Left renal pelvis (tissue), 4 donors: ENCODE data around the gene WNK2. TPM values are rescaled to one million over a fixed set of nuclear protein-coding genes. Genes with fewer than 3 reads are reported as not detected.

ENCODE experiments used
- DNase-seq, 4 donors: peaks; one replicate each; pipeline ENCODE4 v3.0.0-alpha.2; 2013; ENCODE audit warnings: low read depth in 4 of 4, low spot score in 3 of 4
- polyA plus RNA-seq, 4 donors: library from polyadenylated mRNA; unstranded; fragments of 120-200 nt; gene quantifications; one replicate each; pipeline ENCODE4 v1.2.1, GENCODE V29; 2013; ENCODE audit not compliant: insufficient read length in 4 of 4

The WNK2 gene
- polyA plus RNA-seq, 4 donors, result 10.3 to 31.1 (median 21.3) TPM

GRCh38 chr9:93288341-93288740, 104.4 kb downstream of the WNK2 start:
- DNase-seq, result no peak

- DNase-seq, result no peak
Measured at GRCh38 chr9:93288891-93289883, 105.2 kb downstream of the WNK2 start.

- DNase-seq, result no peak
Measured at GRCh38 chr9:93290495-93291434, 106.8 kb downstream of the WNK2 start.

- DNase-seq, result no peak
Measured at GRCh38 chr9:93291536-93292287, 107.8 kb downstream of the WNK2 start.

- DNase-seq, result no peak
Measured at GRCh38 chr9:93292288-93292615, 108.3 kb downstream of the WNK2 start.

- DNase-seq, result no peak
Measured at GRCh38 chr9:93292664-93293328, 108.9 kb downstream of the WNK2 start.

GRCh38 chr9:93294011-93294410, 110.1 kb downstream of the WNK2 start:
- no peak for DNase-seq

GRCh38 chr9:93295031-93295430, 111.1 kb downstream of the WNK2 start:
- DNase-seq, result no peak

GRCh38 chr9:93295456-93296076, 111.6 kb downstream of the WNK2 start:
- no peak for DNase-seq

GRCh38 chr9:93296889-93297480, 113.0 kb downstream of the WNK2 start:
- DNase-seq, result no peak

- no peak for DNase-seq
Measured at GRCh38 chr9:93297659-93298497, 113.9 kb downstream of the WNK2 start.

- no peak for DNase-seq
Measured at GRCh38 chr9:93298498-93299417, 114.8 kb downstream of the WNK2 start.

- no peak for DNase-seq
Measured at GRCh38 chr9:93299418-93300174, 115.7 kb downstream of the WNK2 start.

- no peak for DNase-seq
Measured at GRCh38 chr9:93300175-93300572, 116.2 kb downstream of the WNK2 start.

GRCh38 chr9:93300585-93301081, 116.7 kb downstream of the WNK2 start:
- DNase-seq, result no peak

GRCh38 chr9:93301291-93301811, 117.4 kb downstream of the WNK2 start:
- DNase-seq, result no peak
